Measurements from ENCODE around the gene AFDN.

GRCh38 chr6:167806061-167806700 lies 20.5 kb upstream of the AFDN start:
- TF ChIP-seq SP2 (IDR thresholded peaks at IDR 0.05; ENCODE audit: low read length) (no peak), POLR2AphosphoS5 (IDR thresholded peaks at IDR 0.05; ENCODE audit: low read depth, low read length) (no peak), JUN (IDR thresholded peaks at IDR 0.05; ENCODE audit: low read depth, low read length) (no peak), CTCF (IDR thresholded peaks at IDR 0.05; ENCODE audit: control extremely low read depth in 1 of 3, insufficient read depth in 1 of 3, low read depth in 1 of 3, low read length in 3 of 3) (no peak), ZNF274 (IDR thresholded peaks at IDR 0.05; ENCODE audit: borderline replicate concordance, extremely low read depth, low read length) (no peak), EGR1 (IDR thresholded peaks at IDR 0.05; ENCODE audit: borderline replicate concordance, low read depth, low read length) (no peak), HDAC2 (IDR thresholded peaks at IDR 0.05; ENCODE audit: borderline replicate concordance in 1 of 2, low read depth in 2 of 2, low read length in 2 of 2) (no peak), MAX (IDR thresholded peaks at IDR 0.05) (no peak), FOSL1 (IDR thresholded peaks at IDR 0.05; ENCODE audit: insufficient read depth, low read depth, low read length) (no peak)

All from H1 (cell line).